ENCODE data around the gene CAMK4. TPM values are rescaled to one million over a fixed set of nuclear protein-coding genes. Genes with fewer than 3 reads are reported as not detected.
A peak's percentile ranks its signal among the peaks of the same experiment; 100 is the strongest.
"Not testable (repeated sequence)": the region's sequence is repeated elsewhere in the genome, so short reads cannot be mapped to it uniquely, and the experiment has no call there.

The CAMK4 gene
- polyA plus RNA-seq, 5 donors = 9.7 to 16.9 (median 13.6) TPM

GRCh38 chr5:111254613-111255012 lies 30.4 kb downstream of the CAMK4 start:
- DNase-seq = no peak

GRCh38 chr5:111255169-111255568 lies 31.0 kb downstream of the CAMK4 start:
- peak in 1 of 2 donors; percentile 17 for DNase-seq

- DNase-seq = no peak
These were observed 31.9 kb downstream of the CAMK4 start for GRCh38 chr5:111256128-111256527.

GRCh38 chr5:111257610-111258009 lies 33.4 kb downstream of the CAMK4 start:
- DNase-seq = not testable (repeated sequence)

- DNase-seq = no peak
These were observed 35.5 kb downstream of the CAMK4 start for GRCh38 chr5:111259636-111260035.

- no peak for DNase-seq
These were observed 37.4 kb downstream of the CAMK4 start for GRCh38 chr5:111261610-111262009.

- DNase-seq = no peak
These were observed 38.0 kb downstream of the CAMK4 start for GRCh38 chr5:111262153-111262552.

GRCh38 chr5:111262815-111263214 lies 38.6 kb downstream of the CAMK4 start:
- DNase-seq = no peak

GRCh38 chr5:111266491-111266890 lies 42.3 kb downstream of the CAMK4 start:
- no peak for DNase-seq

- peak in 1 of 2 donors; percentile 14 for DNase-seq
These were observed 44.1 kb downstream of the CAMK4 start for GRCh38 chr5:111268300-111268699.

GRCh38 chr5:111271885-111272284 lies 47.7 kb downstream of the CAMK4 start:
- no peak for DNase-seq

- DNase-seq = no peak
These were observed 52.9 kb downstream of the CAMK4 start for GRCh38 chr5:111277061-111277460.

GRCh38 chr5:111278858-111279504 lies 54.8 kb downstream of the CAMK4 start:
- no peak for DNase-seq

- peak; percentile 9 to 26 for DNase-seq
These were observed 56.2 kb downstream of the CAMK4 start for GRCh38 chr5:111280282-111280951.

GRCh38 chr5:111282798-111283197 lies 58.6 kb downstream of the CAMK4 start:
- no peak for DNase-seq

GRCh38 chr5:111284825-111285224 lies 60.6 kb downstream of the CAMK4 start:
- no peak for DNase-seq

GRCh38 chr5:111294551-111294950 lies 70.4 kb downstream of the CAMK4 start:
- DNase-seq = no peak

GRCh38 chr5:111295649-111296048 lies 71.5 kb downstream of the CAMK4 start:
- no peak for DNase-seq

GRCh38 chr5:111296570-111296969 lies 72.4 kb downstream of the CAMK4 start:
- DNase-seq = no peak

- DNase-seq = no peak
These were observed 74.9 kb downstream of the CAMK4 start for GRCh38 chr5:111299067-111299481.

GRCh38 chr5:111299831-111300432 lies 75.7 kb downstream of the CAMK4 start:
- DNase-seq = no peak

- no peak for DNase-seq
These were observed 77.1 kb downstream of the CAMK4 start for GRCh38 chr5:111301264-111301663.

- not testable (repeated sequence) for DNase-seq
These were observed 77.9 kb downstream of the CAMK4 start for GRCh38 chr5:111302043-111302442.

Measured in right lung (tissue), 5 donors.